Activated T-cell treated with anti-CD3 and anti-CD28 coated beads, Interleukin-2, amount 50 U/mL, for 1 hour (primary cell): ENCODE measurements around the gene CCL21.
A peak's percentile ranks its signal among the peaks of the same experiment; 100 is the strongest.

ENCODE experiments used
- DNase-seq: peaks from one replicate; pipeline ENCODE4 v3.0.0-alpha.2; 2020

CCL21 gene

DNA sequence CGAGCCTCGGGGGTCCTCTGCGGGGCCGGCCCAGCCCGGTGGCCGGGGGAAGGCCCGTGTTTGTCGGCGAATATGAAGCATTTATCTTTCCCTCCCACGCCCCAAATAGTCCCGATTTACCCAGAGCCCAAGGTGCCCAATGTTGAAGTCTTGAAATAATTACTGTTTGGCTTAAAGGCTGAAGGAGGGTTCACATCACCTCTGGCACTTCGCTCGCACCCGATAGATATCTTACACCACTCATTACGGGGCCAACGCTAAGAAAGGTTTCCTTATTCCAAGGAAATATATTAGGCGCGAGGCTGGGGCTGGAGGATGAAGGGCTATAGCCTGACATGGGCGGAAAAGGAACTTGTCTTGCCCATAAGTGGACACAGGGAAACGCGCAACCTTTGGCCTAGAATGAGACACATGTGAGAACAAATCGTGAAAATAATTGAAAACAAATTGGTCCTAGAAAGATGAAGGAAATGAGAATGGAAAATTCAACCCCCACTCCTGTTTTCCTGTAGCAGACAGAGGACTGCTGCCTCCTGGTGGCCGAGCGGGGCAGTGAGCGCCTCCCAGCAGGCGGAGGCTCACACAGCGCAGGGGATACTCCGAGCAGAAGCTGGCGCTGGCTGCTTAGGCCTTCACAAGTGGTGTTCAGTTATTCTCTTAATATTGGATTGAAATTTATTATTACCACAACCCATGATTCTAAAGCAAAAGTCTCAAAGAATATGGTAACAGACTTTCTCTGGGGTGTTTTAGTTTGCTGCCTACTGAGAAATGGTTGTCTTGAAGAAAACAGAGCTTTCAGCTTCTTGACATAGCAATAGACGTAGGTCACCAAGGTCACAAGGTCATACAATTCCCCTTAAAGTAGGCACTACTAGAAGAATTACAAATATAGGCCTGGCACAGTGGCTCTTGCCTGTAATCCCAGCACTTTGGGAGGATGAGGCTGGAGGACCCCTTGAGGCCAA lies 7.9 kb downstream of the CCL21 start:
- peak; percentile 88 for DNase-seq

- peak; percentile 81 for DNase-seq
These were observed 8.7 kb downstream of the CCL21 start for GRCh38 chr9:34701023-34701768.

DNA sequence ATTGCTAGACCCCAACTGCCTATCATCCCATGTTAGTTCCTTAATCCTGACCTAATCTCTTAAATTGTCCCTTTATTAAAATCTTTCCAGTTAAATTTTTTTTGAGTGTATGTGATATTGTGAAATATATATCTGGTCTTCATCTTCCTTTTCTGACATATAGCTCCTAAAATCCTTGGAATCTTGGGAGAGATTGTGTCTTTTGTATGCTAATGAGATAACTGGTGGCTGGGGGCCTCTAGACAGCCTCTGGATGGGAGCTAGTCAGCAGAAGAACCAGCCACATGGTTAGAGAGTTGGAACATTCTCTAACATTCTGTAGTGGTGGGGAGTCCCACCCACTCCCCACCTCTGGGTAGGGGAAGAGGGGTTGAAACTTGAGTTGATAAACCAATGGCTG lies 15.1 kb downstream of the CCL21 start:
- no peak for DNase-seq

DNA sequence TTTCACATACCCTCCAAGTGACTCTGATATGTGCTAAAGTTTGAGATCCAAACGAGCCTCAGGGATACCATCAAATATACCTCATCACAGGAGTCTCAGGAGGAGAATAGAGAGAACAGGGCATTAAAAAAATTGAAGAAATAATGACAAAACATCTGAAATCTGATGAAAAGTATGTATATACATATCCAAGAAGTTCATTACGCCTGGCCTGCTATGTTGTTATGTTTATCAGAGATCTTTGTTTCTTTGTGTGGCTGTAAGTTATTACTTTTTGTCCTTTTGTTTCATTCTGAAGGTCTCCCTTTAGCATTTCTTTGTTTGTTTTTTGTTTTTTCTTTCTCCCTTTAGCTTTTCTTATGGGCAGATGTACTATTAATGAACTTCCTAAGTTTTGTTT lies 16.4 kb downstream of the CCL21 start:
- DNase-seq: no peak

- no peak for DNase-seq
These were observed 18.0 kb downstream of the CCL21 start for GRCh38 chr9:34691936-34692315.

DNA sequence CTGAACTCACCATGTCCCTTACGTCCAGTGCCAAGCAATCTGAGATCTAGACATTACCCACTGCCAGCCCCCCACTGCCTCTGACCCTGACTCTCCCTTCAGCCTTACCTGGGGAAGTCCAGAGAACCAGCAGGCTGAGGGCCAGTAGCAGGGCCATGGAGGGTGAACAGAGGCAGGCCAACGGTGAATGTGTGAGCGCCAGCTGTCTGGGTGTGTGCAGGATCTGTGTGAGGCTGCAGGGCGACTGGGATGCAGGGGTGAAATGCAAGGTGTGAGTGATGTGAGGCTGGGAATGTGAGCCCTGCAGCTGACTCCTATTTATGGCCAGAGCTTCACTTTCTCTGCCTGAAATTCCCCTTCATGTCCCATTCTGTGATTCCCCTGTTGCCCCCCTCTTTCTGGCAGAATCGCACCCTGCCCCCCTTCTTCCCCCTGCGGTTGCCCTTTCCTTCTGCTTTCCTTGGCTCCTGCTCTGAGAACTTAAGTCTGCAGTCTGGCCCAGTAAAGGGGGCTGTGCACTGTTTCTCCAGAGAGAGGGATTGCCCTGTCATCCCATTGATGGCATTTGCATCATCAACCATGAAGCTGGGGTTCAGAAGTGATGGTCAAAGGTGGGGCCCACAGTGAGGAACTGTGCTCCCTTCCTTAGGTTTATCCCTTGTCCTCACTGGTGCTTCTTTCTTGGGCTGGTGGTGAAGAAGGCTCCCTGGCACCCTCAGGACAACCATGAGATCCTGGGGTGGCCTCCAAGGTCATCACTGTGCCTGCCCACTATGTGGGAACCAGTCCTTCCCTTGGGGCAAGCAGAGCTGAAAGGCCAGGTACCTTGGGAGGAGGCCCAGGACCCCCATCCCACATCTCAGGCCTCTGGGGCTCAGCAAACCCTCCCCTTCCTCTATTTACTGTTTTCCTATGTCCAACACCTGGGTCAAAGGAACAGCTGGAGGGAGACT lies 18.7 kb downstream of the CCL21 start, which contains the start of gene CCL19:
TSS of gene CCL19 (minus strand) at position 294 of the 953 bp plus-strand sequence. CDS start at position 157, 137 bp downstream.
- DNase-seq: no peak

DNA sequence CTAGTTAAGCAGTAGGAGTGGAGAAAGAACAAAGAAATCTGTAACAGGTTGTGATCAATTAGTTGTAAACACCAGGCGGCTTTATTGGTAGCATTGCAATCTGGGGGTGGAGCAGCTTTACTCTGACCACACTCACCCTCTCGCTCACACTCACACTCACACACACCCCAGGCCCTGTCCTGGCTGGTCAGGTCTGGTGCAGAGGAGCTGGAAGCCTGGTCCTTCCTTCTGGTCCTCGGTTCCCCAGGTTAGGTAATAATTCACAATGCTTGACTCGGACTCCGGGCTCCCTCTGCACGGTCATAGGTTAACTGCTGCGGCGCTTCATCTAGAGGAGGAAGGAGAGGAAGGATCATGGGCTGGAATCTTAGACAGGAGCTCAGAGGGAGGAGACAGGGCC lies 20.4 kb downstream of the CCL21 start:
- no peak for DNase-seq

- DNase-seq: no peak
These were observed 20.8 kb downstream of the CCL21 start for GRCh38 chr9:34689116-34689470.

- DNase-seq: no peak
These were observed 21.4 kb downstream of the CCL21 start for GRCh38 chr9:34688329-34689115.

- DNase-seq: no peak
These were observed 22.5 kb downstream of the CCL21 start for GRCh38 chr9:34687276-34688030.

DNA sequence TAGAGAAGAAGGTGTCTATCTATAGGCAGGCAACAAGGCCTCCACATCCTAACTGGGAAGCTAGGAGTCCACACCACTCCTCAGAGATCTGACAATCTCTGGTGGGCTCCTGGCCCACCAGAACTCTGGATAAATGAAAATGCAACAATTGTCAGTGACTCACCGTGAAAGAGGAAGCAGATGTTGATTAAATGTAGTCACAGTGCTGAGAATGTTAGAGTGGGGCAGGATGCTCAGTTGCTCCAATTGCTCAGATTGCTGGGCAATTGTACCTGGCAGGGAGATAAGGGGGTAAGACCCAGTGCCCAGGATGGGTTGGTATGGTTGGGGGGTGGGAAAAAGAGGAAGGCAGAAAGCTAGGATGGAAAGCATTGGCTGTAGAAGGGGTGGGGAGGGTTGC lies 23.2 kb downstream of the CCL21 start:
- no peak for DNase-seq

DNA sequence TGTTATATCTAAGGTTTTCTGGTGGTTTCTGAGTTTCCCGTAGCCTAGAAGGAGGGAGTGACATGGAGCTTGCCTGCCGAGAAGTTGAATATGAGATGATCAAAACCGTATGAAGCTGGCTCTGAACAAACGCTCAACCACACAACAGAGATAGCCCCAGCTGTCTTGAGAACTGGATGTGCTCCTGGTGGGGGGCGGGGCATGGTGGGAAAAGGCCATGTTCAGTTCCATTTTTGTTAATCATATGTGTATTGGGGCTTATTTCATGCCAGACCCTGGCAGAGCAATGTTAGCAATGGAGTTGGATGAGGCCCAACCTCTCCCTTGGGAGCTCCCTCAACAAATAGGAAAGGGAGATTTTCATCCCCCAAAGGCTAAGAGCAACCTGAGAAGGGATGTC lies 23.7 kb downstream of the CCL21 start:
- DNase-seq: no peak

- no peak for DNase-seq
These were observed 24.3 kb downstream of the CCL21 start for GRCh38 chr9:34685591-34685990.

DNA sequence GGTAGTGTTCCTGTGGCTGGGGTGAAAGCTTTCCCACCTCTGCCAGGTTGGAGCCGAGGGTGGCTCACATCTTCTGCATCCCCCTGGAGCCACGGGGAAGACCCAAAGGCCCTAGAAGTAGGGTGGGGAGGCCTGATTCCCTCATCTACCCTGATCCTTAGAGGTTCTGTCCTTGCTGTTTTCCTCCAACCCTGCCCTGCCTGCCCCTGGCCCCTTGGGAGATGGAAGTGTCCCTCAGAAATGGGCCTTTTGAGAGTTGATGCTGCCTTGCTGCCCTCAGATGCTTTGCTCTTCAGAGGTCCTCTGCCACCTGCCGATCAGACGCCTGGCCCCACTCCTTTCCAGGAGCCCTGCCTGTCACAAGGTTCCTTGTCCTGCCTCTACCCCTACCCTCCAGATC lies 25.1 kb downstream of the CCL21 start:
- DNase-seq: no peak

DNA sequence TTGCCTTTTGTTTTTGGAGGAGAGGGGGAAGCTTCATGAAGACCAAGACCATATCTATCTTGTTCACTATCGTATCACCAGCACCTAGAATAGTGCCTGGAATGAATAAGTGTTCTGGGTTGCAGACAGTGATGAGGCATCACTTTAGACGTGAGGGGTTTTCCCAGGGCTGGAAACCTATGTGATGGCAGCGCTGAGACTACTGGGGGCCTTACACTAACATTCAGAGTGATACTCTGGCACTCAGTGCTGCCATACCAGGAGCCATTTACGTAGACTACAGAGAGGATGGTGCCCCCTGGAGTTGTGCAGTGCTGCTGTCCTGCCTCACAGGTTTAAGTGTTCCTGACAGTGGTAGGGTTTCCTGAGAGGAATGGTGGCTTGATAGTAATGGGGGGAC lies 25.8 kb downstream of the CCL21 start:
- DNase-seq: no peak

GRCh38 chr9:34675869-34676268 lies 34.1 kb downstream of the CCL21 start:
- DNase-seq: no peak

- peak; percentile 57 for DNase-seq
These were observed 34.8 kb downstream of the CCL21 start for GRCh38 chr9:34675048-34675714.

DNA sequence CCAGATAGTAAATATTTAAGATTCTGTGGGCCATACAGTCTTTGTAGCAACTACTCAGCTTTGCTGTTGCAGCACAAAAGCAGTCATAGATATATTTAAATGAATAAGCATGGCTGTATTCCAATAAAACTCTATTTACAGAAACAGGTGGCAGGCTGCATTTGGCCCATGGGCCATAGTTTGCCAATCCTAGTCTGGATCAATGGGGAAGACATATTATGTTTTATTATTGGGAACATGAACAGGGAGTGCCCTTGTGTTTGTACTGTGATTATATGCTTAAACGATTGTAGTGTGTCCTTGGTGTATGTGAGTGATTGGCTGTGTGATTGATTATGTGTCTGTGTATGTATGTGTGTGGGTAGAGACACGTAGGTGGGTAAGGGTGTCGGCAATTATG lies 35.5 kb downstream of the CCL21 start:
- no peak for DNase-seq

- no peak for DNase-seq
These were observed 38.6 kb downstream of the CCL21 start for GRCh38 chr9:34671307-34671706.

GRCh38 chr9:34669809-34670562 lies 40.0 kb downstream of the CCL21 start:
- DNase-seq: no peak
